ENCODE results near the gene CFAP74. TPM values are rescaled to one million over a fixed set of nuclear protein-coding genes. Genes with fewer than 3 reads are reported as not detected.

CFAP74 gene
- total RNA-seq, 1 donor from 2014 or later: not detected

GRCh38 chr1:1948783-1949182 lies 54.8 kb downstream of the CFAP74 start:
- no peak for TF ChIP-seq CTCF (conservative IDR thresholded peaks at IDR 0.05; ENCODE audit: low read depth, low read length)
- DNase-seq (ENCODE audit: low read depth): no peak
- H3K4me3 ChIP-seq (ENCODE audit: low read depth, low read length): no peak overlapping the region

DNA sequence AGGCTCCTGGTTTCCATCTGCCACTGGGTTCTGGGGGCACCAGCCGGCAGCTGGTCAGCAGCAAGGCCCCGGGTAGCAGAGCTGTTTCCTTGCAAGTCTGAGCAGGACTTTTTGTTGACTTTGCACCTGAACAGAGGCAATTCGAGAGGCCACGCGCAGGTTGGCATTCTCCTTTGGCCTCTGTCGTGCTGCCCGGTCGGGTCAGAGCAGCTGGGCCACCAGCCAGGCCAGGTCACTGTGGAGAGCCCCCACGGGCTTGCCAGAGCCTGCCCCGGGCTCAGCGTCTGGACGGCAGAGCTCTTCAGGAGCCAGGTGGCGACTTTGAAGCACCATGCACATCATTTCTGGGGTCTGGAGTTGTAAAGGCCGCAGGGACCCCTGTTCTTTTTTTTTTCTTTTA lies 56.1 kb downstream of the CFAP74 start:
- DNase-seq (ENCODE audit: low read depth): no peak
- H3K4me3 ChIP-seq (ENCODE audit: low read depth, low read length): no peak overlapping the region
- TF ChIP-seq CTCF (conservative IDR thresholded peaks at IDR 0.05; ENCODE audit: low read depth, low read length): no peak

GRCh38 chr1:1946540-1946939 lies 57.0 kb downstream of the CFAP74 start:
- no peak for TF ChIP-seq CTCF (conservative IDR thresholded peaks at IDR 0.05; ENCODE audit: low read depth, low read length)
- no peak for DNase-seq (ENCODE audit: low read depth)
- no peak overlapping the region for H3K4me3 ChIP-seq (ENCODE audit: low read depth, low read length)

DNA sequence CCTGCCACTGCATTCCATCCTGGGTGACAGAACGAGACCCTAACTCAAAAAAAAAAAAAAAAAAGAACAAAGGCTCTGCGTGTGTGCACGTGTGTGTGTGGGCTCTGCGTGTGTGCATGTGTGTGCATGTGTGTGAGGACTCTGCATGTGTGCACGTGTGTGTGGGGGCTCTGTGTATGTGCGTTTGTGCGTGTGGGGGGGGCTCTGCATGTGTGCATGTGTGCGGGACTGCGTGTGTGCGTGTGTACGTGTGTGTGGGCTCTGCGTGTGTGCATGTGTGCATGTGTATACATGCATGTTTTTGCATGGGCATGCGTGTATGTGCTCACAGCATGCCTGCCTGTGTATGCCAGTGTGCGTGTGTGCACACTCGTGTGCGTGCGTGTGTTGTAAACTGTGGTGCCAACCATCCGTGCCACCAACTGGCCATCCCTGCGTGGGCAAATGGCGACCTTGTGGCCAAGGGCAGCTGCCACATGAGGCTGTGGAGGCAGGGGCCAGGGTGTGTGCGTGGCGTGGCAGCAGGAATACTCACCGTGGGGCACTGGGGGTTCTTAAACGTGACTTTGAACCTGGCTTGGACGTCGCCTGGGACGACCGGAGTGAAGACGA lies 57.7 kb downstream of the CFAP74 start:
- DNase-seq (ENCODE audit: low read depth): no peak
- no peak overlapping the region for H3K4me3 ChIP-seq (ENCODE audit: low read depth, low read length)
- TF ChIP-seq CTCF (conservative IDR thresholded peaks at IDR 0.05; ENCODE audit: low read depth, low read length): no peak

DNA sequence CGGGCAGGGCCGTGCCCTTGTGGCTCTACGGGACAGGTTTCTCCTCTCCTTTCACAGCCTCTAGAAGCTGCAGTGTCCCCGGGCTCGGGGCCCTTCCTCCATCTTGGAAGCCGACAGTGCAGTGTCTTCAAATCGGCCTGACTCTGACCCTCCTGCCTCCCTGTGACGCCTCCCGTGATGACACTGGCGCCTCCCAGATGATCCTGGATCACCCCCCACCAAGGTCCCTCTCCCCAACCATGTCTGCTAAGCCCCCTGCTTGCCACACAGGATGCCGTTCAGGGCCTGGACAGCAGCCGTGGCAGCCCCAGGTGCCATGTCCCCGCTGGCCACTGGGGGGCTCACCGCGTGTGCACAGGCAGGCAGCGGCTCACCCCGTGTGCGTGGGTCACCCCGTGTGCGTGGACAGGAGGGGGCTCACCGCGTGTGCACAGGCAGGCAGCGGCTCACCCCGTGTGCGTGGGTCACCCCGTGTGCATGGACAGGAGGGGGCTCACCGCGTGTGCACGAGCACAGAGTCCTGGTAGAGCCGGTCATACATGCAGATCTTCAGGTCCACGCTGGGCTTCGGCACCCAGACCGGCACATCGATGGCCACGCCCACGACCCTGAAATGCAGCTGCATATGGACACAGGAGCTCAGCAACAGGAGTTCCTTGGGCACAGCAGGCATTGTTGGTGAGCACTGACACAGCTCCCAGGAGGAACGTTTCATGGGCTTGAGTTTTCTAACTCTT lies 59.6 kb downstream of the CFAP74 start:
- peak; percentile 78 for TF ChIP-seq CTCF (conservative IDR thresholded peaks at IDR 0.05; ENCODE audit: low read depth, low read length)
- DNase-seq (ENCODE audit: low read depth): no peak
- H3K4me3 ChIP-seq (ENCODE audit: low read depth, low read length): no peak overlapping the region

DNA sequence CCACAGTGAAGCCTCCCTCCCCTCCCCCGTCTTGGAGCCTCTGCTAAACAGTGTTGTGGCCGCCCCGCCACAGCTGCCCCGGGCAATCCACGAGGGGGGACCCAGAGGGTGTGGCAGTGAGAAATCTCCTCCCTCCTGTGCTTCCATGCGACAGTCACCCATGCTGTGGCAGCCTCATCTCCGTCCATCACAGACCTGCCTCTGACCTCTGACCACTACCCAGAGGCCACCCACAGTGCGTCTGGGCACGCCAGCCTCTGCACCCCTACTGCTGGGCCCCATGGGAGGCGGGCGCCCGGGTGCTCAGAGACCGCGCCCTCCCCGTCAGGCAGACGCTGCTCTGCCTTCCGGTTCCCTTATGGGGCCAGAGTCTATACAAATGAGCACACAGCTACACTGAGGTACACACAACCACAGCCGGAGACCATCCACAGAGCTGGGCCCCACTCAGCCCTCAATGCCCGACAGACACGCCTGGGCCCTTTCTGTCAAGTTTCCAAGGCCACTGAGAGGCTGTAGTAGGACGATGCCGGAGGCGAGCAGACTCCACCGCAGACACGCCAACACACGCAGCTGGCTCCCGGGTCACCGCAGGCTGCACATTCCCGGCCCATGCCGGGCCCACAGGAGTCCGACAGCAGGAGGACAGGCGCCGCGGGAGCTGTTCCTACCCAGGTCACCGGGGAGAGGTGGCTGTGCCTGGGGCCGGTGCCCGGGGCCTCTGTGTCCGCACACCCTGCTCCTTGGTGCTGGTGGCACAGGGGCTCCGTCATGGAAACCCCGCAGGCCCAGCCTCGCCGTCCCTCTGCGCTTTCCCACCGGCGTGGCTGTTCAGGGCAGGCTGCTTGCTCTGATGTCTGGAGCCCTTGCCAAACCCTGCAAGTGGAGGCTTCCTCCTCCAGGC lies 60.6 kb downstream of the CFAP74 start:
- H3K4me3 ChIP-seq (ENCODE audit: low read depth, low read length): no peak overlapping the region
- no peak for TF ChIP-seq CTCF (conservative IDR thresholded peaks at IDR 0.05; ENCODE audit: low read depth, low read length)
- no peak for DNase-seq (ENCODE audit: low read depth)

Measured in epithelial cell of proximal tubule (primary cell).